GM12801 (cell line): Measurements from ENCODE around the gene RNF181.

Experiments
- TF ChIP-seq, protein P1 (sequence below): IDR thresholded peaks from one replicate; pipeline ENCODE4 v1.5.1; 2011; ENCODE audit warnings: control low read depth; ENCODE audit not compliant: insufficient read length; ENCODE audit errors: extremely low read depth

The RNF181 gene

DNA sequence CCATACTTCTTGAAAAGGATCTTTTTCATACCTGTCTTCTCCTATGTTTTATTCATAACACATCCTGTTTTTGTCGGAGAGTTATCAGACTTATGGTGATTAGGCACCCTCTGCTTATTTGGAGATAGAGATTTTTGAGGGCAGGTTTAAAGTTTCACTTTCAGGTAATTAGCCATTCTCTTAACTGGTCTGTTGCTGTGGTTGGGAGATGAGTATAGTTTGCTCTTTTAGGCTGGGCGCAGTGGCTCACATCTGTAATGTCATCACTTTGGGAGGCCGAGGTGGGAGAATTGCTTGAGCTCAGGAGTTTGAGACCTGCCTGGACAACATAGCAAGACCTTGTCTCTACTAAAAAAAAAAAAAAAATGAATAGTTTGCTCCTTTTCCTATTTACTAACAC, 47.2 kb downstream of the RNF181 start:
- TF ChIP-seq, protein P1, sequence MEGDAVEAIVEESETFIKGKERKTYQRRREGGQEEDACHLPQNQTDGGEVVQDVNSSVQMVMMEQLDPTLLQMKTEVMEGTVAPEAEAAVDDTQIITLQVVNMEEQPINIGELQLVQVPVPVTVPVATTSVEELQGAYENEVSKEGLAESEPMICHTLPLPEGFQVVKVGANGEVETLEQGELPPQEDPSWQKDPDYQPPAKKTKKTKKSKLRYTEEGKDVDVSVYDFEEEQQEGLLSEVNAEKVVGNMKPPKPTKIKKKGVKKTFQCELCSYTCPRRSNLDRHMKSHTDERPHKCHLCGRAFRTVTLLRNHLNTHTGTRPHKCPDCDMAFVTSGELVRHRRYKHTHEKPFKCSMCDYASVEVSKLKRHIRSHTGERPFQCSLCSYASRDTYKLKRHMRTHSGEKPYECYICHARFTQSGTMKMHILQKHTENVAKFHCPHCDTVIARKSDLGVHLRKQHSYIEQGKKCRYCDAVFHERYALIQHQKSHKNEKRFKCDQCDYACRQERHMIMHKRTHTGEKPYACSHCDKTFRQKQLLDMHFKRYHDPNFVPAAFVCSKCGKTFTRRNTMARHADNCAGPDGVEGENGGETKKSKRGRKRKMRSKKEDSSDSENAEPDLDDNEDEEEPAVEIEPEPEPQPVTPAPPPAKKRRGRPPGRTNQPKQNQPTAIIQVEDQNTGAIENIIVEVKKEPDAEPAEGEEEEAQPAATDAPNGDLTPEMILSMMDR = no peak

DNA sequence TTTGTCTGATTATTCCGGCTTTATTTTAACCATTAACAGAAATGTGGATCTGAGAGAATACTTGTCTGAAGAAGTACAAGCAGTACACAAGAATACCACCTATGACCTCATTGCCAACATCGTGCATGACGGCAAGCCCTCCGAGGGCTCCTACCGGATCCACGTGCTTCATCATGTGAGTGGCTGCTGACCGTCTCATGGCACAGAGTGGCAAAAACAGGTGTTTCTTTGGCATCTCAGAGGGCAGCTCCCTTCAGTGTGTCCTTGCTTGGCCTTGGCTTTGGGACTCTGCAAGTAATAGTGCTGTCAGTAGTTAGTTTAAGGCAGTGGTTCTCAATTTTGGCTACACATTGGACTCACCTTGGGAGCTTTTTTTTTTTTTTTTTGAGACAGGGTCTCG, 49.4 kb downstream of the RNF181 start:
- TF ChIP-seq, protein P1 = no peak

DNA sequence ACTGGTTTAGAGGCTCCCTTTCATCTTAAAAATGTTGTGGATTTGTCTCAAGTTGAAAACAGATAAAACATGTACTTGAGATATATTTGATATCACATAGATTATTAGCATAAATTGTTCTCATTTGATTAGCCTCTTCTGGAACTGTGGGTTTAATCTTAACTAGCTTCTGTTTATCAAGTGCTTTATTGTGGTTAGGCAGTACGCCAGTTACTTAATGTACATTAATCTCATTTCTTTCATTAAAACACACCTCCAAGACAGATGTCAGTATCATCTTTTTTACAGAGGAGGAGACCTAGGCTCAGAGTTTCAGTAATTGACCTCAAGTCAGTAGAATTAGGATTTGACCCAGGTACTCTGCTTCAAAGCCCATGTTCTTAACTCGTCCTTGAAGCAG, 50.6 kb downstream of the RNF181 start:
- TF ChIP-seq, protein P1 = no peak
